Skeletal muscle tissue (tissue), 4 donors: ENCODE measurements around the gene TMCO4. TPM values are rescaled to one million over a fixed set of nuclear protein-coding genes. Genes with fewer than 3 reads are reported as not detected.

ENCODE experiments used
- H3K27ac ChIP-seq: one replicate; pipeline ENCODE4 v1.7.0; 2013; ENCODE audit warnings: mild to moderate bottlenecking, low read depth, low read length, inconsistent platforms
- H3K27me3 ChIP-seq, 3 donors: one replicate each; pipeline ENCODE4 v1.7.0; 2013; ENCODE audit warnings: low read length in 3 of 3; ENCODE audit not compliant: control insufficient read depth in 3 of 3, insufficient read depth in 3 of 3
- H3K36me3 ChIP-seq, 3 donors: one replicate each; pipeline ENCODE4 v1.7.0; 2013; ENCODE audit warnings: low read length in 3 of 3; ENCODE audit not compliant: control insufficient read depth in 3 of 3, insufficient read depth in 3 of 3
- H3K4me1 ChIP-seq, 3 donors: one replicate each; pipeline ENCODE4 v1.7.0; 2013; ENCODE audit warnings: low read length in 3 of 3, mild to moderate bottlenecking in 3 of 3; ENCODE audit not compliant: control insufficient read depth in 3 of 3, insufficient read depth in 3 of 3
- H3K4me3 ChIP-seq, 3 donors: one replicate each; pipeline ENCODE4 v1.7.0; 2013; ENCODE audit warnings: low read length in 3 of 3
- H3K9ac ChIP-seq, 3 donors: one replicate each; pipeline ENCODE4 v1.7.0; 2013; ENCODE audit warnings: low read length in 3 of 3, mild to moderate bottlenecking in 3 of 3, moderate library complexity in 2 of 3, low read depth in 1 of 3
- H3K9me3 ChIP-seq, 3 donors: one replicate each; pipeline ENCODE4 v1.7.0; 2013; ENCODE audit warnings: low read length in 3 of 3; ENCODE audit not compliant: control insufficient read depth in 3 of 3
- total RNA-seq: library from RNA; depleted of rRNA; stranded (reverse); fragments of >200 nt; gene quantifications from one replicate; pipeline ENCODE4 v1.2.3, GENCODE V29; 2014
- donor health status: Osteomylitis.

The TMCO4 gene
- total RNA-seq, 1 donor from 2014 or later: 2.6 TPM

DNA sequence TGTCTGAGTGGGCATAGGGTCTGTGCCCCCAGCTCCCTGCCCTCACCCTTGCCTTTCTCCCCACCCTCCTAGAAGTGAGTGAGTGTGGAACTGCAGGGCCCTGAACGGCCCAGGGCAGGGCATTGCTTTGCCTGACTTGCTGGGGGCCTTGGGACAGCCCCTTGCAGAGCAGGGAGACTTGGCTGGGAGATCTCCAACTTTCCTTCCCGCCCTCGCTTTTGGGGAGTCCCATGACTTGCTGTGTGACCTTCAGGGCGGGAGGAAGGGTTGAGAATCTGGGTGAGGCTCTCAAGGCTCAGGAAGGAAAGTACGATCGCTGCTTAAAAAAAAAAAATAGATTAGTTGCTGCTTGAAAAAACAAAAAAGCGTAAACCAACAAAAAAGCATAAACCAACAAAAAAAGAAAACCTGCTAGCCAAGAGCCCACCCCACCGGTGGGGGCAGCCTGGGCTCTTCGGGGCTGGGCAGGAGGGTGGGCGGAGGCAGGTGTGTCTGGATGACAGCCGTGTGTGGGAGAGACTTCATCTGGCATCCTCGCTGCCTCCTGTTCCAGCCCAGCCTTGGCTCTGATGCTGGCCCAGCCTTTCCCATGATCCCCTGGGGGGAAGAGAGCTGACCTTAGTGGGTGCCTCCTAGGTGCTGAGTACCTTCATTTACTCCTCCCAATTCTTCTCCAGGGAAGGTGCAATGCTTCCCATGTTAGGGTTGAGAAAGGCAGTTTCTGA, 149.1 kb downstream of the TMCO4 start:
- Histone ChIP-seq H3K4me3 (peak overlapping the region in 1 of 3 donors; percentile 23), H3K9ac (peak overlapping the region; percentile 45 to 64 (median 61)), H3K27ac (peak overlapping the region; percentile 72), H3K4me1 (peaks cover 38 to 48% (median 44%) of the 10 kb centered on the region in 3 donors), H3K9me3 (no peaks in the 10 kb centered on the region), H3K27me3 (peaks cover 0 to 7% (median 2%) of the 10 kb centered on the region in 3 donors), H3K36me3 (peaks cover 0 to 4% (median 0%) of the 10 kb centered on the region in 3 donors)

DNA sequence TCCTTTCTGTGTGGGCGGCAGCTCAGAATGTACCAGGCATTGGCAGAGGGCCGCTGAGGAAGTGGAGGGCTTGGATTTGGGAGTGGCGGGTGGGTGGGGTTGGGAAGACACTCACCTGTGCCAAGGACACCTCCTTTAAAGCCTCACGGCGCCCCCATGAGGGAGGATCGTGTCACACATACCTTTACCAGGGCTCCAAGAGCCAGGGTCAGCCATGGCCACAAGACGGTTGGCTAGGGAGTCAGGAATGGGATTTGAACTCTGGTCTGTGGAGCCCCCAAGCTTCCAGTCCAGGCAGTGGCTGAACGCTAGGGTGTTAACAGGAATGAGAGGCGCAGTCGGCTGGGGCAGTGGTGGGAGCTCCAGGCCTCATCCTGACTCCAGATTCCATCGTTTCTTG, 151.0 kb downstream of the TMCO4 start:
- Histone ChIP-seq H3K9me3 (no peaks in the 10 kb centered on the region), H3K4me3 (no peak overlapping the region), H3K9ac (no peak overlapping the region), H3K36me3 (no peaks in the 10 kb centered on the region), H3K27me3 (peaks cover 7 to 10% (median 10%) of the 10 kb centered on the region in 3 donors), H3K4me1 (peaks cover 40 to 53% (median 46%) of the 10 kb centered on the region in 3 donors), H3K27ac (no peak overlapping the region)

DNA sequence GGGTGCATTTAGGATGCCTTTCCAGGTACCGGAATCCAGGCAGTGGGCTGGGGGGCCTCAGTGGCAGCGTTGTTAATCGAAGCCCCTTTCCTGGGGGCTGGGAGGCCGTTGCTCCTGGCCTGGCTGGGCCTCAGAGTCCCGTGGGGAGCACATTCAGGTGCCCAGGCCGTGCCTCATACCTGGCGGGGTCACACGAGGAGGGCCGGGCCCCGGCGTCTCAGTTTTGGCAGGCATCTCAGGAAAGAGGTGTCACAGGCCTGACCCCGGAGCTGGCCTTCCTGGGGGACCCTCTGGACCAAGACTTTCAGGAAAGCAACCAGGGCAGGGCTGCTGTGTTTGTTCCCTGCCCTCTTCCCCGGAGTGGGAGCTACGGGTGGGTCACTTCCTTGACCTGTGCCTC, 151.5 kb downstream of the TMCO4 start:
- Histone ChIP-seq H3K27ac (peak overlapping the region; percentile 45), H3K4me1 (peaks cover 39 to 50% (median 42%) of the 10 kb centered on the region in 3 donors), H3K4me3 (no peak overlapping the region)

DNA sequence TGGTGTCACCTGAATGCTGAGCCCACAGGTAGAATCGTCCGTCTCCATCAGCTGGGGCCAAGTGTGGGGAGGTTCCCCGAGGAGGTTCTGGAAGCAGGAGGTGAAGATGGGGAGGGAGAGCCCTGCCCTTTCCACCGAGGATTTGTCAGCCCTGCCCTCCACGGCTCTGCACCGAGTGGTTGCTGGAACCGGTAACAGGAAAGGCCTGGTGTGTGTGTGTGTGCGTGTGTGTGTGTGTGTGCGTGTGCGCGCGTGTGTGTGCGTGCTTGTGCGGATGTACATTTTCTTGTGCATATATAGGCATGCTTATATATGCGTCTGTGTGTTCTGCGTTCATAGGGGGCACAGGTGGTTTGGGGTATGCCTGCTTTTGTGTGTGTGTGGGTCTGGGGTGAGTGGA, 152.1 kb downstream of the TMCO4 start:
- H3K27me3 ChIP-seq: peaks cover 15 to 21% (median 18%) of the 10 kb centered on the region in 3 donors

More for the DNA sequence above, 151.5 kb downstream of the TMCO4 start:
- no peak overlapping the region for H3K9ac ChIP-seq
- H3K27me3 ChIP-seq: peaks cover 12 to 15% (median 14%) of the 10 kb centered on the region in 3 donors
- no peaks in the 10 kb centered on the region for H3K9me3 ChIP-seq
- no peaks in the 10 kb centered on the region for H3K36me3 ChIP-seq

DNA sequence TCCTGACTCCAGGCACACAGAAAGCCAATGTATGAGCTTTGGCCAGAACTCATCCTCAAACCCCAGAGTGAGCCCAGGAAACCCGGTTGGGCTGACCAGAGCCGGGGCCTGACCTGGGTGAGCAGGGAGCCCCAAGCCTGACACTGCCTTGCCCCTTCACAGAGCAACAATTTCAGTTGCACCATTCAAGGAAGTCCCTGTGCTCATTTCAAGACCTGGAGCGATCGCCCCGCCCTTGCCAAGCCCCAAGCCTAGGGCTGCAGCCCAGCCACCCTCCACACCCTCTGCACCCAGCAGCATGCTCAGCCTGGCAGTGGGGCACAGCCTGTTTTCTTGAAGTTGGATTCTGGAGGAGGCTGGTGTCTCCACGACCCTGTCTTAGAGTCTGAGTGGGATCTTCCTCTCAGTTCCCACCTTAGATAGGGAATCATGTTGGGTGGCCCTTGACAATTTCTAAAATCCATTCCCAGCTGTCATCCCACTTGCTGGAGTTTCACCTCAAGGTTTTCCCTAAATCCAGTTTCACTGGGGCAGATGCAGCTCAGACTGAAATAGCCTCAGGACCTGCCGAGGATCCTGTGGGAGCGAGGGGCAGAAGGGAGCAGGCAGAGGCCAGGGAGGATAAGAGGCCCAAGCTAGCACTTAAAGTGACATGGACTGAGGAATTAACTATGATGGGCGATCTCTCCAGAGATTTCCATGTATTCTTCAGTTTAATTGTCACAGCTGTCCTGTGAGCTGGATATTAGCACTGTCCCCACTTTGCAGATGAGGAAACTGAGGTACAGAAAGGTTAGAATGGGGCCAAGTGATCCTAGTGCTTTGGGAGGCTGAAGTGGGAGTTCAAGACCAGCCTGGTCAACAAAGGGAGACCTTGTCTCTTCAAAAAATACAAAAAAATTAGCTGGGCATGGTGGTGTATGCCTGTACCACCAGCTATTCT, 153.1 kb downstream of the TMCO4 start:
- H3K4me3 ChIP-seq: peak overlapping the region; percentile 22 to 80 (median 78)
- peaks cover 34 to 47% (median 43%) of the 10 kb centered on the region in 3 donors for H3K4me1 ChIP-seq
- H3K27ac ChIP-seq: peak overlapping the region; percentile 87

More for the DNA sequence above, 152.1 kb downstream of the TMCO4 start:
- Histone ChIP-seq H3K9ac (no peak overlapping the region), H3K4me3 (peak overlapping the region in 1 of 3 donors; percentile 80), H3K36me3 (no peaks in the 10 kb centered on the region), H3K9me3 (no peaks in the 10 kb centered on the region), H3K4me1 (peaks cover 39 to 51% (median 47%) of the 10 kb centered on the region in 3 donors), H3K27ac (peak overlapping the region; percentile 87)

DNA sequence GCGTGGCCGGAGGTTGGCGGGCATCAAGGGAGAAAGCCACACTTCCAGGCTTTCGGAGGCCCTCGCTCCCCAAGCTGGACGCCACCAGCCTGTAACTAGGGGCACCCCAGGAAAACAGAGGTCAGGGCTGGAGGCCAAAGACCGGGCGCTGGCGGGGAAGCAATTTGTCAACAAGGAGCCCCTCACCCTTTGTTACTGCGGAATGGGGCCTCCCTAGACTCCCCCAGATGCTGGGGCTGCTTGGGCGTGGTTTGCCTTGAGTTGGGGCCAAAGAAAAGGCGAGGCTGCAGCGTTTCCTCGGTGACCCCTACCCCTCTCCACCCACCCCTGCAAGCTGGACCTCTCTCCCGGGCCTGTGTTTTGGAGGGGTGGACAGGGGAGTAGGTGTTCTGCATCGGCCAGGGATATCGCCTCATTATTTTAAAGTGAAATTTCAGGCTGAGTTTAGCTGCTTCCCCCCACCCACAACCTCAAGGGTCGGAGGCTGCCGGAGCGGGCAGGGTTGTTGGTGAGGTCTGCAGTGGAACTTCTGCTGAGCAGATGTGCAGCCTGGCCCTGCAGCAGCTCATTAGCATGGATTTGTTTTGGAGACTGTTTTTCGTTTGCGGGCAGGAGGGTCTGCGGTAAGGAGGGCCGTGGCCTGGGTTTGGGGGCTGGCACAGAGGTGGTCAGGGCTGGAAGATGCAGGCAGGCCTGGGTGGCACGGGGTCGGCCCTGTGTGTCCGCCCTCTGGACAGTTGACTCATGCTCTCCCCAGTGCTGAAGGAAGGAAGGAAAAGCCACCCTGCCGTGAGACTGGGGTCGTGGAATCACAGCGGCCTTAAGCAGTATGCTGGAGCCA, 154.1 kb downstream of the TMCO4 start:
- H3K4me1 ChIP-seq: peaks cover 26 to 37% (median 35%) of the 10 kb centered on the region in 3 donors
- H3K9me3 ChIP-seq: no peaks in the 10 kb centered on the region
- peak overlapping the region; percentile 57 to 81 (median 78) for H3K9ac ChIP-seq

More for the DNA sequence above, 153.1 kb downstream of the TMCO4 start:
- H3K27me3 ChIP-seq: peaks cover 15 to 22% (median 18%) of the 10 kb centered on the region in 3 donors
- H3K36me3 ChIP-seq: no peaks in the 10 kb centered on the region
- peak overlapping the region in 2 of 3 donors; percentile 38 to 81 for H3K9ac ChIP-seq
- no peaks in the 10 kb centered on the region for H3K9me3 ChIP-seq

DNA sequence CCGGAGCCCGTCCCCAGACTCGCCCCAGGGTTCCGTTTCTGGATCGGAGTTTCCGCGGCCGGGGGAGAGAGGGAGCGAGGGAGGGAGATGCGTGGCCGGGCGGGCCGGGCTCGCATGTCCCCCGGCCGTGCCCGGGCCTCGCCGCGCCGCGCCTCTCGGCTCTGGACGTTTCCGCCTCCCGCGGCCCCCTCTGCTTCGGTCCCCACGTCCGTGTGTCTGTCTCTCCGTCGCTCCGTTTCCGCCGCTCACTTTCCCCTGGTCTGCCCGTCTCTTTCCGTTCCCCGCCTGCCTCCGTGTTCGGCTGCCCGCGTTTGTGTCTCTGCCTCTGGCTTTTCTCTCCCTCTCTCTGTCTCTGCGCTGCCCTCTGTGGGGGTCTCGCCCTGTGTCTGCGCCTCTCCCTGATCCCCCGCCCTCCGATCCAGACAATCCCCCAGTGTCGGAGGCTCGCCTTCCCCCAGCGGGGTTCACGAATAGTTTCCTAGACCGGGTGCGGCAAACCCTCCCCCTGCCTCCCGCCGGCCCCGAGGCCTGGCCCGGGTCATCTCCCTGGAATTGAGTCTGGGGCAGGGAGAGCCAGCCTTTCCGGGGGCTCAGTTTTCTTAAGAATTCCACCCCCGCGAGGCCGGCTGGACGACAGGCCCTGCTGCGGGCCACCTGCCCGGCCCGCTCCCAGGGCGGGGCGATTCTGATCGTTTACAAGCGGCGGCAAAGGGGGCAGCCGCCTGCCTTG, 154.9 kb downstream of the TMCO4 start:
- Histone ChIP-seq H3K27me3 (peaks cover 15 to 27% (median 18%) of the 10 kb centered on the region in 3 donors), H3K9ac (peak overlapping the region; percentile 78 to 83 (median 81)), H3K4me3 (peak overlapping the region; percentile 77 to 80 (median 78)), H3K9me3 (no peaks in the 10 kb centered on the region), H3K36me3 (no peaks in the 10 kb centered on the region), H3K27ac (peak overlapping the region; percentile 87), H3K4me1 (peaks cover 25 to 30% (median 30%) of the 10 kb centered on the region in 3 donors)

More for the DNA sequence above, 154.1 kb downstream of the TMCO4 start:
- Histone ChIP-seq H3K27me3 (peaks cover 15 to 27% (median 18%) of the 10 kb centered on the region in 3 donors), H3K36me3 (no peaks in the 10 kb centered on the region), H3K27ac (peak overlapping the region; percentile 87), H3K4me3 (peak overlapping the region; percentile 77 to 80 (median 78))

DNA sequence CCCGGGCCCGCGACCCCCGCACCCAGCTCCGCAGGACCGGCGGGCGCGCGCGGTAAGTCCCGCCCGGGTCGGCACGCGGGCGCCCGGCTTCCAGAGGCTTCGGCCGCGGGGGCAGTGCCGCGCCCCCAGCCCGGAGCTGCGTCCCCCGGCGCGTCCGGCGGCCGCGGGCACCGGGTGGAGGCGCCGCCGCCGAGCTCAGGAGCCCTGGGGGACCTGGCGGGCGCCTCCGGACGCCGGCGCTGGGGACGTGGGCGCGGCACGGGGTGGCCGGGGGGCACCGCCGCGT, 155.4 kb downstream of the TMCO4 start:
- no peaks in the 10 kb centered on the region for H3K9me3 ChIP-seq
- peaks cover 25 to 30% (median 29%) of the 10 kb centered on the region in 3 donors for H3K4me1 ChIP-seq
- no peaks in the 10 kb centered on the region for H3K36me3 ChIP-seq
- H3K4me3 ChIP-seq: peak overlapping the region in 2 of 3 donors; percentile 77 to 78
- H3K9ac ChIP-seq: peak overlapping the region in 2 of 3 donors; percentile 78 to 81
- peak overlapping the region; percentile 87 for H3K27ac ChIP-seq
- peaks cover 15 to 27% (median 18%) of the 10 kb centered on the region in 3 donors for H3K27me3 ChIP-seq
